HG02885 (cell line): ENCODE data around the gene MCF2.

Experiments used
- ATAC-seq: cut with Tn5 transposase; IDR thresholded peaks from one replicate; pipeline ENCODE4 v1.9.1; 2021; ENCODE audit warnings: mild to moderate bottlenecking; ENCODE audit not compliant: unreplicated experiment, poor library complexity

Gene MCF2

DNA sequence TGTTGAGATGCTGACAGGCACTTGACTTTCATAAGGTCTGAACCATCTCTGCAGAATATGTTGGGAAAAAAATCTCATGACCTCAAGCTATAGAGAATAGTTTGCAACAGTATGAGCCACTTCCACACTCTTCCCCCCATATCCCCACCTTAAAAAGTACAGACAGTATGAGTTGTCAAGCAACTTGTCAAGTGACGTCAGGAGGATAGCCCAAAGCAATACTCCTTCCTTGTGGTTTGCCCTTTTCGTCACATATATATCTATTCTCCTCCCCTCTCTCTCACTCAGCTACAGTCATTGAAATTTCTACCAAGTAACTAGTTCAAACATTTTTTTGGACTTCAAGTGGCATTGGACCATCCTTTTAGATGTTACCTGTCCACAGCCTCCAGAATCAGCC is 67.7 kb downstream of the MCF2 start:
- ATAC-seq = no peak

DNA sequence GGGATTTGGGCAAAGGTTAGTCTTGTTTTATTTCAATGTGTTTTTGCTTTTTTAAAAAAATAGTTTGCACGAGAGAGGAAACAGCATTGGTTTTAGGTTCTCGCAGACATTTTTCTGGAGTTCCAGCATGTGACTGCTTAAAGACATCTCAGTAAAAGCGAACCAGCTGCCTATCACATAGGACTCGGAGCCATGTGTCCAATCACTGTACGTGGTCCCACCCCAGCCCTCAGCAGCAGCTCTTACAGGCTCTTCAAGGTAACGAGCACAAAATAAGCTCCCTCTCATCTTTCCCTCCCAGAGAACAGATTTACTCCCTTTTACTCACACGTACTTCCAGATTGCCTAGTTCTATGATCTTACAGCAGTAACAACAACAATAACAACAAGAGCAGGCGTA is 68.7 kb downstream of the MCF2 start:
- no peak for ATAC-seq

DNA sequence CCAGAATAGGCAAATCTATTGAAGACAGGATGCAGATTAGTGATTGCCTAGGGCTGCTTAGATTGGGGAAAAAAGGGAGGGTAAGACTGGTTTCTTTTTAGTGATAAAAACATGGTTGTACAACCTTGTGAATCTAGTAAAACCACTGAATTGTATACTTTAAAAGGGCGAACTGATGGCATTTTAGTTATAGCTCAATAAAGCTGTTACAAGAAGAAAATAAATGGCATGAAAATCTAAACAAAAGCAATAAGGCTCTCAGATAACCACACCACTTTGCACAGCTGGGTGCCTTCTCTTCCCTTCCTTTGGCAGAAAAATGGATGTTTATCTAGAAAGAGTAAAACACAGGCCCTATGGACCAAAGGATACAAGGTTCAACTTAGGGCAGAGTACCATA is 107.9 kb downstream of the MCF2 start:
- no peak for ATAC-seq

DNA sequence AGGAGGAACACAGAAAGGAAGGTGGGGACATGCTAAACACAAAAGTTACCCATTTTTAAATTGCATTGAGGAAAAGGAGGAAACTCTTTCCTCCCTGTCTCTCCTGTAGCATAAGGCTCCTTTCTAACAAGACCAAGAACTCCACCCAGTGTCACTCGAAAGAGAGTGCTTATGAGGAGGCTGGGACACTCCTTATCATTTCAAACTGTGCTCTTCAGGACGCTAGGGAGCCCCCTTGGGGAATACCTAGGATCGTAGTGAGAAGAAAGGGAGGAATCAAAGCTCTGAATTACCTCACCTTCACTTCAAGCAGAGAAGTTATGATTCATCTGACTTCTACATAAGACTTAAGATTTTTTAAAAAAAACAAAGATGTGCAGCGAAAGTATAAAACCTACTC is 111.9 kb downstream of the MCF2 start:
- ATAC-seq = no peak

DNA sequence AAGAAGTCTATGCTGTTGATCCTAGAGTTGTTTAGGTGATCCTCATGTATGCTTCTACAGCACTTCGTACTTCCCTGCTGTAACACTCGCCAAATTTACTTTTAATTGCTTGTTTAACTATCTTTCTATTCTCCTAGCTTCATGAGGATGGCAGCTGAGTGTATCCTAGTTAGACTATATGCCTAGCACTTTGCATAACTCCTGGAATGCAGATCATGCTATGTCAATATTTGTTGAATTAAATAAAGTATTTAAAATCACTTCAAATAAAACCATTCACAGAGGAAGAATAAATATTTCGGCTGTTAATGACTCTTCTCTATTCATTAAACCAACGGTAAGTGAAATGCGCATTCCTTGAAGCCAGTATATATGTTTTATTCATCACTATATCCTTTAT is 122.4 kb downstream of the MCF2 start:
- ATAC-seq = no peak

DNA sequence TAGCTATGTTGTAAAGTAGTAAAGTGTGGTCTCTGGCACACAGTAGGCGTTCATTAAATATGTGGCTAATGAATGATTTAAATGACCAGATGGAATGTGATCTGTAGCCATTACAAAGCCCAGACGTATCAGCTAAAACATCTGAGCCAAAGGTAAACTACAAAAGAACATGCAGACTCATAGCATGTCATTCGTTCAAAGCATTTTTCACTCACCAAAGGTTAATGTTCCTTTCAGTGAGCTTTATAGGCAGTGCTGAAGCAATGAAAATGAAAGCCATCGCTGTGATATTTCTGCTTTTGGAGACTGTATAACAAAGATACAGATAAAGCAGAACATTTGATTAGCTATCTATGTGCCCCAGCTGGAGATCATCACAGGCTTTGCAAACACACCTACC is 126.9 kb downstream of the MCF2 start:
- ATAC-seq = no peak

DNA sequence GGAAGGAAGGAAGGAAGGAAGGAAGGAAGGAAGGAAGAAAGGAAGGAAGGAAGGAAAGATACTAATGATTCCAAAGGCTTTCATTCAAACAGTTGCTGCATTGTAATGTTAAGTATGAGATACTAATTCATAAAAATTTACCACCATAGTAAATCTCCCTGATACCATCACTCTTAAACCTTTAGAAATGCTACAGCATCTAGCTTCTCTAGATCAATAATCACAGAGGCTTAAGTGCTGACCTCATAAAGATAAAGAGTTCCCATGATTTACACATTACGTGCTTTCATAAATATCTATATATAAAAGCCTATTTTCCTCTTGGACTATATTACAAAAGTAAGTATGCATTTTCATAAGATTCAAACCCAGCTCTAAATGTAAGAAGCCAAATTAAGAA is 141.0 kb downstream of the MCF2 start:
- ATAC-seq = no peak

DNA sequence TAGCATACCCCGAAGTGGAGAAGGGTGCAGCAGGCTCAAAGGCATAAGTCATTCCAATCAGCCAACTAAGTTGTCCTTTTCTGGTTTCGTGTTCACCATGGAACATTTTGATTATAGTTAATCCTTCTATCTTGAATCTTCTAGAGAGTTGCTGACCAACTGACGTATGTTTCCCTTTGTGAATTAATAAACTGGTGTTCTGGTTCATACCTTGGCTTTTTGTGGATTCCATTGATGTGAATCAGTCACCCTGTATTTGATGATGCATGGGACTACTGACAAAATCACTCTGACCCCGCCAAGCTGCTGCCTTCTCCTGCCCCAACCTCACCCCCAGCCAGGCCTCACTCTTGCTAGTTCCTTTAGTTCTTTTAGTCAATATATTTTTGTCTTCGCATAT is 144.7 kb downstream of the MCF2 start:
- ATAC-seq = no peak

DNA sequence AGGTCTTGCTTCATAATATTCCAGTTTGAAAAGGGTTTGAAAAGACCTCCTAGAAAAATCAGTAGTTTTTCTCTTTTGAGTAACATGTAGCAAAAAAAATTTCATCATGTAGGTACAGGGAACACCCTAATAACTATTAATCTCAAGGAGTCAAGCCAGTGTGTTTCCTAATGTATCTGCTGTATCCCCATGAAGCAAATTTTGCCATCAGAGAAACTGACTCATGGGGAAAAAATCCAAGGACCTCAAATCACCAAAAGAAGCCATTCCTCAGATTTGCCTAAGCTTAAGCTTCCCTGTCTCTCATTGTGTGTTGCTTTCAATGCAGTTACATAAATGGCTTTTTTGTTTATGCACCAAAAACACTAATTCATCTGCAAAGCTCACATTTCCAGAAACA is 147.7 kb downstream of the MCF2 start:
- ATAC-seq = no peak

DNA sequence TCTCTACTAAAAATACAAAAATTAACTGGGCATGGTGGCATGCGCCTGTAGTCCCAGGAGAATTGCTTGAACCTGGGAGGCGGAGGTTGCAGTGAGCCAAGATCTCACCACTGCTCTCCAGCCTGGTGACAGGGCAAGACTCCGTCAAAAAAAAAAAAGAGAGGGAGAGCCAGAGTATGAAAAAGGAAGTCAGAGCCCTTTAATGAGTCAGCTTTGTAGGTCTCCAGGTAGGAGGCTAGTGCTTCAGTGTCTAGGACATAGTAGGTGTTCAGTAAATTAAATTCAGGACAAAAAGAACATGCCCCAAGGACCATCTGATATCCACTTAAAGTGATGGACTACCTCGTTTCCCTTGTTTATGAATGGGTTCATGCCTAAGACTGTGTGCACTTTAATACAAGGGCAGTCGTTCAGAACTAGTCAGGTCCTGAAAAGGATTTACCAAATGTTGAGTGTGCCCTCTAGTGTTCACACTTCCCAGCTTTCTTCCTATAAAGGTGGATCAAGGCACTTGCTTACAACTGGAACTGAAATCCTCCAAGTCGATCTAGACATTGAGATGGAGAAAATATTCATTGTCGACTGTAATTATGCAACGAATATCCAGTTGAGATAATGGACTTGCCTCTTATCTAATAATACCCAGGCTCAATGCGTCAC is 148.5 kb downstream of the MCF2 start:
- ATAC-seq = peak; percentile 89

DNA sequence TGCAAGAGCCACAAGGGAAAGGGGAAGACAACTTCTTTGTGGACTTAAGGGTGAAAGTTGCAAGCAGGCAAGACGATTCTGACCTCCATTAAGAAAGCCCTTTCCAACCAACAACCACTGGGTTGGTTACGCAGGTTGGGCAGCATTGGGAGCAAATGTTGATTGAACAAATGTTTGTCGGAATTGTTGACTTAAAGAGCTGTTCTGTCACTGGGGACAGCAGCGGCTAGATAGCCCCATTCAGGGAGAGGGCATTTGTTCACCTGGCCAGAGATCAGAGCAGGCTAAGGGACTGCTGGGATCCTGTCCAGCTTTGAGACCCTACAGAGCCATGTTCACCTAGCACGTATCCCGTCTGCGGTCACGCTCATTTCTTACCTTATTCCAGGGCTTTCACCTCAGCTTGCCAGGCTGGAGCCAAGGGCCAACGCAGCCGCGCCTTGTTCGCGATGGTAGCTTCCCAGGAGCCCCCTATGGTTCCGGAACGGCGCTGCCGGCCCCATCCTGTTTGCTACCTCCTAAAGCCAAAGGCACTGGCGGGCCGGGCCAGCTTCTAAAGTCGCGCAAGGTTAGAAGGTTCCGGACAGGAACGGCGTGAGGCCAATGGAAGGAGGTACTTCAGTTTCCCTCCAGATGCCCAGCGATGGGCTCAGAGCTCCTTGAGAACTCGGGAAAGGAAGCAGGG is 152.8 kb downstream of the MCF2 start:
- ATAC-seq = no peak

DNA sequence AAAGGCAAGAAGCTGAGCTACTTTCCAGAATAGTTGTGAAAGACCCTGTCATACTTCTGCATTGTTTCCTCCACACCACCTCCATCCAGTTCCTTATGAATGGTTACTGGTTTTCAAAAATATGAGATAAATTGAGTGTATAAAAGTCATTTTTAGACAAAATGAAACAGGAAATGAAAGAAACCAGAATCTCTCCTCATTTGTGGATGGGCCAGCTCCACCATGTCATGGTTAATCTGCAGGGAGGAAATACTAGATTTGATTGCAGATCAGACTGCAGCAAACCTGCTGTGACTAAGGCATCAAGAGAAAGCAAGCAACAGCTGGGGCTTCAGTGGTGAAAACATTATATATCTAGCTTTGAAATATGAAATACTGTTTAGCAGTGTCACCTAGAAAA is 153.6 kb downstream of the MCF2 start:
- peak; percentile 36 for ATAC-seq

DNA sequence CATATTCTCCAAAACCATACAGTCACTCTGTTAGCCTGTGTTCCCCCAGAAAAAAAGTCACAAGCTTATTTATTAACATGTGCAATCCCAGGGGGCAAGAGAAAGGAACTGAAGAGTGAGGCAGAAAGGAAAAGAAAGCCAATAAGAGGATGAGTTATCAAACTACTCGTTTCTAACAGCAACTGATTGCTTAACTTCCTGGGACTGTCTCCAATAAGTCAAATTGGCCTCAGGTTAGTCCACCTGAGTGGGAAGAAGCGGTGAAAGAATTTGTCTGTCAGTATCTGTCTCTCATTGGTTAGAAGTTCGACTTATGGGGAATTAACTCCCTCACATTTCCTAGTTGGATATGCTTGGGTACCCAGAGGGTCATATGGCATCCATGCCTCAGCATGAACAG is 163.4 kb downstream of the MCF2 start:
- ATAC-seq = no peak

DNA sequence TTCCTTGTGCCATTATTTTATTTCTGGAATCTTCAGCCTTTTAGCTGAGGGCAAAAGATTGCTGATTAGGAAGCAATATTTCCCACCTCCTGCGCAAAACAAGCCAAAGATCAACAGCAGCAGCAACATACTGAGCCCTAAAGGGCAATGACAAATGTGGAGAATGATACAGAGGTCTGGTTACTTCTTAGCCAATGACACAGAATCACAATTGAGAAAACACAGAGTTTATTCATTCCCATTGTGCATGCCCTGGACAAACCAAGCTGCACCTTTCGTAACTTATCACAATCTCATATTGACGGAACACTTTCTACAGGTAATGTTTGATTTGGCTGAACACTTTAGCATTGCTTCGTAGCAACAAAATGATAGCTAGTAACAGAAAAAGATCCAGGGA is 164.0 kb downstream of the MCF2 start:
- ATAC-seq = no peak

DNA sequence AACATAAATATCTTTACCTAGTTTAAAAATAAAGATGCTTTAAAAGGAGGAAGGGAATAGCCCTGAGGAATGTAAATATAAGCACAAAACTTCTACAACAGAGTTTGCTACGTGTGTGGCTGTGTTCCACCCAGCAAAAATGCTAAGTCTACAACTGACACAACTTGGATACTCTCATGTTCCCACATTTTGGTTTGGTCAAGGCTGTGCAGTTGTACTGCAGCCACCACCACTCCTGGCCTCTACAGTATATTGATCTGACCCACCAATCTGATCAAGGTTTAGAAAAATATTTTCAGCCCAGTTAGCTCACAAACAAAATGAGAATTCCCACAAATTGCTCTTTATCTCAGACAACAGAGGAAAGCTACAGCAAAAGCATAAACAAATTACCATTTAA is 165.3 kb downstream of the MCF2 start:
- ATAC-seq = no peak

DNA sequence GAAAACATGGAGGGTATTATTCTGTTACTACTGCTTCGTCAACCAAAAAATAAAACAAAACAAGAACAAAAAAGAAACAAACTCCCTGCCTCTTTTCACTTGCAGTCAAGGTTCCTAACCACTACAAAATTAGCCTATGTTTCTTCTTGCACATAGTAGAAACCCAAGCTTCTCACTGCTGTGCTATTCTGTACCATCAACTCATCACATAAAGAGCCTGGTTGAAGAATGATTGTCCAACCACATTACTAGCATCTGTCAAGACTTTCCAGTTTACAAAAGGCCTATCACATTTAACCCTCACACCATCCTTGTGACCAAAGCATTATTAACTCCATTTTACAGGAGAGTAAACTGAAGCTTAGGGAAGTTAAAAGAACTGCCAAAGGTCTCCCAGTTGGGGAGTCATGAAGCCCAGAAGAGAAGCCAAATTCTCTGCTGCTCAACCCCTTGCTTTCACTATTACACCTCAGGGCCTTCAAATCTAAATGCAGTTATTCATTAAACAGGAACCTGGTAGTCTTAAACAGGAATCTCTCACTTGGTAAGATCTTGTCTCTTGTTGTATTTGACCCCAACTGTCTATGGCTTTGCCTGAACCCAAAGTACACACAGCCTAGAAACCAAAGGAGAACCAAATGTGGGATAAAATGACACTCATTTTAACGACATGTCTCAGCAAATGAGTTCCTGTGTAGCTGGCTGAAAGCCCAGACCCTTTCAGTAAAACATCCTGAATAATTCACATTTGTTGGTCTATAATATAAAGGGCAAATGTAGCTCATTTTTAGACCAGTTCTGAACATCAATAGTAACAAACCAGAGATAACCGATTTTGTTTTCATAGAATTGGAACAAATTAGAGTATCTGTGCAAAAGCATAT is 168.8 kb downstream of the MCF2 start:
- ATAC-seq = no peak

DNA sequence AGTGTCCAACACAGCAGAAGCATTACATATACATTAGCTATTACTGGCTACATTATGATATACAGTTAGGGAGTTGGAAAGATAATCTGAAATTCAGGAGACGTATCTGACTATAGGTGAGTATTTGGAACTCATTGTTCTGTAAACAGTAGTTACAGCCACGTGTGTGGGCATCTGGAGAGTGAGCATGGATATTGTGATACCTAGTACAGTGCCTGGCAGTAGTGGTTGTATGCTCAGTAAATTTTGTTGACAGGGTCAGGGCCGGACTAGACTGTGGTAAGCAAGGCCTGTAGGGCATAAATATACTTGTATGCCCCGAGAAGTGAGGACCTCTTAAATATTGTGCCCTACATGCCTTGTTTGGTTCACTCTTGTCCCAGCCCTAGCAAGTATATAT is 174.5 kb downstream of the MCF2 start:
- ATAC-seq = no peak

DNA sequence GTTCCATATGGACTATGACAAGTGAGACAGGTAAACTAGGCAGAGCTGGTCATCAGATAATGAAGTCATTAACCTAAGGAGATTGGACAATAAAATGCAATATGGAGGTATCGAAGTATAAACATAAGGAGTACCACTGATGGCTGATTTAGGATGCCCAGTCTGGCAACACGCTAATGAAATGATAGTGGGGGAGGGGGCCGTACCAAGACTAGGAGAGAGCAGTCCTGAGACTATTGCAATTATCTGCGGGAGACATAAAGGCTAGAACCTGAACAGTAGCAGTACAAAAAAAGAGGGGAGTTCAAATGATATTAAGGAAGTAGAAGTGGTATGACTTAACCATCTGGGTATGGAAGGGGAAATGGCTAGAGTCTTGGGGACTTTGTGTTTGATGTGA is 175.1 kb downstream of the MCF2 start:
- no peak for ATAC-seq
